Measurements from ENCODE around the gene ALKBH7. TPM values are rescaled to one million over a fixed set of nuclear protein-coding genes. Genes with fewer than 3 reads are reported as not detected.

Gene ALKBH7
- total RNA-seq, 1 donor = 52.1 TPM

DNA sequence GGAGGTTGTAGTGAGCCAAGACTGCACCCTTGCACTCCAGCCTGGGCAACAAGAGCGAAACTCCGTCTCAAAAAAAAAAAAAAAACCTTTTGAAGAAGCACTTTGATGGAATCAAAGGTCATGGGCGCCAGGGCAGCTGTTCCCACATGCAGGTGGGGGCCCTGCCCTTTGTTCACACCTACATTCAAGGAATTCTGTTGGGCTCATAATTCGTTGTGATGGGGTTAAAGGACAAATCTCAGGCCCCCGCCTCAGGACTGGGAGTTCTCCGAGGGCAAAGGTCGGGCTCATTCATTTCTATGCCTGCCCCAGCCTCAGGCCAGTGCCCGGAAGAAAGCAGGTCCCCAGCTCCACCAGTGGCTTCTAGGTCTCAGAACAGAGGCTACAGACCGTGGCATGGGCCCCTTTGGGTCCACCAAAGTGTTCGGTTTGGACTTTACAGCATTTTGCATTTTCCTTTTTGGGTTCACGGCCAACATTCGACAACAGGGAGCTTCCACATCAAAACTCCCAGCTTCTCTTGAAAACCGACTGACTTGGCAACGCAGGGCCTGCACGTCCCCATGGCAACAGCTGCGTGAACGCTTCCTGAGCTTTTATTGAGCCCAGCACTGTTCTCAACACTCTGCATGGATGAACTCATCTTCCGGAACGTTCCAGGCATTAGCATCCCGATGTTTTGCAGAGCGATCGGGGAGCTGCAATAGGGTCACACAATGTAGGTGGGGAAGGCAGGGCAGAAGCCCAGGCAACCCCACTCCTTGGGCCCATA, 30.4 kb downstream of the ALKBH7 start:
- no peaks in the 10 kb centered on the region for H3K36me3 ChIP-seq (ENCODE audit: insufficient read depth, low read length)
- H3K4me3 ChIP-seq (ENCODE audit: insufficient read depth, low read length) = no peak overlapping the region
- H3K27me3 ChIP-seq (ENCODE audit: insufficient read depth, low read length) = no peaks in the 10 kb centered on the region
- H3K4me1 ChIP-seq (ENCODE audit: insufficient read depth, low read length) = no peaks in the 10 kb centered on the region
- no peaks in the 10 kb centered on the region for H4K20me1 ChIP-seq (ENCODE audit: insufficient read depth, low read length)
- DNase-seq (ENCODE audit: insufficient read length, low spot score, missing footprints) = peak; percentile 72
- no peaks in the 10 kb centered on the region for H3K9me3 ChIP-seq (ENCODE audit: low read depth, low read length)
- no peak overlapping the region for H3K27ac ChIP-seq (ENCODE audit: low read depth, low read length)
- H3K79me2 ChIP-seq (ENCODE audit: insufficient read depth, low read length) = no peaks in the 10 kb centered on the region
- H2AFZ ChIP-seq (ENCODE audit: low read length) = peak overlapping the region; percentile 80
- TF ChIP-seq, protein P1, sequence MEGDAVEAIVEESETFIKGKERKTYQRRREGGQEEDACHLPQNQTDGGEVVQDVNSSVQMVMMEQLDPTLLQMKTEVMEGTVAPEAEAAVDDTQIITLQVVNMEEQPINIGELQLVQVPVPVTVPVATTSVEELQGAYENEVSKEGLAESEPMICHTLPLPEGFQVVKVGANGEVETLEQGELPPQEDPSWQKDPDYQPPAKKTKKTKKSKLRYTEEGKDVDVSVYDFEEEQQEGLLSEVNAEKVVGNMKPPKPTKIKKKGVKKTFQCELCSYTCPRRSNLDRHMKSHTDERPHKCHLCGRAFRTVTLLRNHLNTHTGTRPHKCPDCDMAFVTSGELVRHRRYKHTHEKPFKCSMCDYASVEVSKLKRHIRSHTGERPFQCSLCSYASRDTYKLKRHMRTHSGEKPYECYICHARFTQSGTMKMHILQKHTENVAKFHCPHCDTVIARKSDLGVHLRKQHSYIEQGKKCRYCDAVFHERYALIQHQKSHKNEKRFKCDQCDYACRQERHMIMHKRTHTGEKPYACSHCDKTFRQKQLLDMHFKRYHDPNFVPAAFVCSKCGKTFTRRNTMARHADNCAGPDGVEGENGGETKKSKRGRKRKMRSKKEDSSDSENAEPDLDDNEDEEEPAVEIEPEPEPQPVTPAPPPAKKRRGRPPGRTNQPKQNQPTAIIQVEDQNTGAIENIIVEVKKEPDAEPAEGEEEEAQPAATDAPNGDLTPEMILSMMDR (IDR thresholded peaks at IDR 0.05; ENCODE audit: extremely low read depth, low read depth, low read length) = no peak
- H3K4me2 ChIP-seq (ENCODE audit: insufficient read depth, low read length) = peak overlapping the region; percentile 36

DNA sequence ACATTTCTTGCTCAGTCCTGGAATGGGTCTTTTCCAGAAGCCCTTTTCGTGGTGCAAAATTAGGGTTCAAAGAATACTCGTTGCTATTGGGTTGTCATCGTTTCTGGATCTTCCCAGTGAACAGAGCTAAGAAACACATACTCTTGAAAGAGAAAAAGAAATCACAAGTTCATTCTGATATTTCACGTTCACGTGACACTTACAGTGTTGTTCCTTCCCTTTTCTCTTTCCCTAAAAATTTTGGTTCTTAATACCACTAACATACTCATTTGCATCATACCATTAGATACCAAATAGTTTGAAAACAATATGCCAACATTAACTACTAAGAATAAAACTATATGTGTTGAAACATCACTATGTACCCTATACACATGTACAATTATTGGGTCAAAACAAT, 33.8 kb downstream of the ALKBH7 start:
- no peak for DNase-seq (ENCODE audit: insufficient read length, low spot score, missing footprints)
- no peak overlapping the region for H3K4me3 ChIP-seq (ENCODE audit: insufficient read depth, low read length)
- H3K79me2 ChIP-seq (ENCODE audit: insufficient read depth, low read length) = no peaks in the 10 kb centered on the region
- no peak overlapping the region for H3K27ac ChIP-seq (ENCODE audit: low read depth, low read length)
- no peak overlapping the region for H2AFZ ChIP-seq (ENCODE audit: low read length)
- H4K20me1 ChIP-seq (ENCODE audit: insufficient read depth, low read length) = no peaks in the 10 kb centered on the region
- TF ChIP-seq, protein P1 (IDR thresholded peaks at IDR 0.05; ENCODE audit: extremely low read depth, low read depth, low read length) = no peak
- no peaks in the 10 kb centered on the region for H3K36me3 ChIP-seq (ENCODE audit: insufficient read depth, low read length)
- H3K4me2 ChIP-seq (ENCODE audit: insufficient read depth, low read length) = no peak overlapping the region
- H3K27me3 ChIP-seq (ENCODE audit: insufficient read depth, low read length) = no peaks in the 10 kb centered on the region
- H3K4me1 ChIP-seq (ENCODE audit: insufficient read depth, low read length) = no peaks in the 10 kb centered on the region
- no peaks in the 10 kb centered on the region for H3K9me3 ChIP-seq (ENCODE audit: low read depth, low read length)

DNA sequence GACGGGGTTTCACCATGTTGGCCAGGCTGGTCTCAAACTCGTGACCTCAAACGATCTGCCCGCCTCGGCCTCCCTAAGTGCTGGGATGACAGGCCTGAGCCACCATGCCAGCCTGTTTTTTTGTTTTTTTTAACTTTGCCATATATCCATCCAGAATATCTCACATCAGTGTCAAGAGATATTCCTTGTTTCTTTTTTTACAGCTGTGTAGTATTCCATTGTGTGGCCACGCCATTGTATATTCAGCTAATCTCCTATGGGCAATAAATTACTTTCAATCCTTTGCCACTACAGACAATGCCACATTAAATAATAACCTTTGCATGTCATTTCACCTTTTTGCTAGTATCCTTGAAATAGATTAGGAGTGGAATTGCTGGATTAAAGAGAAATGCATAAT, 36.8 kb downstream of the ALKBH7 start:
- TF ChIP-seq, protein P1 (IDR thresholded peaks at IDR 0.05; ENCODE audit: extremely low read depth, low read depth, low read length) = no peak
- no peaks in the 10 kb centered on the region for H3K9me3 ChIP-seq (ENCODE audit: low read depth, low read length)
- no peaks in the 10 kb centered on the region for H4K20me1 ChIP-seq (ENCODE audit: insufficient read depth, low read length)
- H2AFZ ChIP-seq (ENCODE audit: low read length) = no peak overlapping the region
- peaks cover 5% of the 10 kb centered on the region for H3K36me3 ChIP-seq (ENCODE audit: insufficient read depth, low read length)
- no peak overlapping the region for H3K27ac ChIP-seq (ENCODE audit: low read depth, low read length)
- no peaks in the 10 kb centered on the region for H3K79me2 ChIP-seq (ENCODE audit: insufficient read depth, low read length)
- H3K4me2 ChIP-seq (ENCODE audit: insufficient read depth, low read length) = no peak overlapping the region
- H3K4me1 ChIP-seq (ENCODE audit: insufficient read depth, low read length) = no peaks in the 10 kb centered on the region
- no peak for DNase-seq (ENCODE audit: insufficient read length, low spot score, missing footprints)
- H3K4me3 ChIP-seq (ENCODE audit: insufficient read depth, low read length) = no peak overlapping the region
- H3K27me3 ChIP-seq (ENCODE audit: insufficient read depth, low read length) = no peaks in the 10 kb centered on the region

DNA sequence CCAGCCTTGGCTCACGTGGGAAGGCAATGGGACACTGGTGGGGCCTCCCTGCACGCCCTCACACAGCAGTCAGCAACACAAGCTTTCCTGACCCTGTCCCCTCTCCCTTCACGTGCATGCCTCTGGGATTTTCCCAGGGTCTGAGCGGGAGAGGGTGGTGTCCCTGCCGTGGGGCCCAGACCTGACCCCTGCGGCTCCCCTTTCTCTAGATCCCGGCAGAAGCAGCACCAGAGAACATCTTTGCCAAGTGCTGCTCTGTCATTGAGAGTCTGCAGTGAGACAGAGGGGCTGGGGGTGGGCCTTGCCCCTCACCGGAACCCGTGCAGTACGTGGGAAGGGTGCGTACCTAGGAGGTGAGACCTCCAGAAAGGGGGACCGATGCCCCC, 39.5 kb downstream of the ALKBH7 start:
- TF ChIP-seq, protein P1 (IDR thresholded peaks at IDR 0.05; ENCODE audit: extremely low read depth, low read depth, low read length) = no peak
- no peak overlapping the region for H3K4me3 ChIP-seq (ENCODE audit: insufficient read depth, low read length)
- H4K20me1 ChIP-seq (ENCODE audit: insufficient read depth, low read length) = no peaks in the 10 kb centered on the region
- no peaks in the 10 kb centered on the region for H3K4me1 ChIP-seq (ENCODE audit: insufficient read depth, low read length)
- H3K27me3 ChIP-seq (ENCODE audit: insufficient read depth, low read length) = no peaks in the 10 kb centered on the region
- H3K27ac ChIP-seq (ENCODE audit: low read depth, low read length) = no peak overlapping the region
- no peak overlapping the region for H3K4me2 ChIP-seq (ENCODE audit: insufficient read depth, low read length)
- no peaks in the 10 kb centered on the region for H3K9me3 ChIP-seq (ENCODE audit: low read depth, low read length)
- H2AFZ ChIP-seq (ENCODE audit: low read length) = no peak overlapping the region
- peaks cover 26% of the 10 kb centered on the region for H3K36me3 ChIP-seq (ENCODE audit: insufficient read depth, low read length)
- DNase-seq (ENCODE audit: insufficient read length, low spot score, missing footprints) = peak; percentile 71
- no peaks in the 10 kb centered on the region for H3K79me2 ChIP-seq (ENCODE audit: insufficient read depth, low read length)

All from osteoblast (primary cell).